Esophagus (tissue), 2 donors: ENCODE measurements around the gene ATG9A. TPM values are rescaled to one million over a fixed set of nuclear protein-coding genes. Genes with fewer than 3 reads are reported as not detected.
"Not testable (repeated sequence)": the region's sequence is repeated elsewhere in the genome, so short reads cannot be mapped to it uniquely, and the experiment has no call there.

Experiments used
- H3K27ac ChIP-seq, 2 donors: one replicate each; pipeline ENCODE4 v1.5.1; 2013; ENCODE audit warnings: low read depth in 2 of 2, mild to moderate bottlenecking in 2 of 2, inconsistent platforms in 1 of 2, low read length in 1 of 2, moderate library complexity in 1 of 2
- H3K27me3 ChIP-seq, 2 donors: one replicate each; pipeline ENCODE4 v1.6.1; 2013; ENCODE audit warnings: low read length in 2 of 2, control low read depth in 1 of 2, mild to moderate bottlenecking in 1 of 2; ENCODE audit not compliant: insufficient read depth in 2 of 2, control insufficient read depth in 1 of 2
- H3K36me3 ChIP-seq, 2 donors: one replicate each; pipeline ENCODE4 v1.6.1; 2013; ENCODE audit warnings: low read length in 1 of 2; ENCODE audit not compliant: control insufficient read depth in 2 of 2, insufficient read depth in 2 of 2
- H3K4me1 ChIP-seq, 2 donors: one replicate each; pipeline ENCODE4 v1.6.1; 2013; ENCODE audit warnings: low read length in 1 of 2; ENCODE audit not compliant: control insufficient read depth in 2 of 2, insufficient read depth in 2 of 2
- H3K4me3 ChIP-seq, 2 donors: one replicate each; pipeline ENCODE4 v1.5.1; 2013; ENCODE audit warnings: low read length in 2 of 2, mild to moderate bottlenecking in 2 of 2, low read depth in 1 of 2, moderate library complexity in 1 of 2
- H3K9me3 ChIP-seq, 2 donors: one replicate each; pipeline ENCODE4 v1.6.1; 2013; ENCODE audit warnings: mild to moderate bottlenecking in 2 of 2, low read depth in 1 of 2, low read length in 1 of 2, moderate library complexity in 1 of 2; ENCODE audit not compliant: control insufficient read depth in 2 of 2, insufficient read depth in 1 of 2
- WGBS, 2 donors: extraction: QIAGEN DNeasy Blood & Tissue Kit; methylation state at CpG; one replicate each; pipeline ENCODE4 v1.1.7; 2013; 5-methylcytosine and 5-hydroxymethylcytosine counted together
- polyA plus RNA-seq, 2 donors: library from polyadenylated mRNA; stranded (reverse); fragments of 200-250 nt; gene quantifications; one replicate each; pipeline ENCODE4 v1.2.3, GENCODE V29; 2013
- donor health status: healthy with polysubstance abuse.
- donor health status: Bipolar disorder and iron deficiency.

The ATG9A gene
- polyA plus RNA-seq, 2 donors: 20.8 to 28.4 TPM

GRCh38 chr2:219269362-219270054 is 40.1 kb upstream of the ATG9A start:
- peaks cover 0 to 10% of the 10 kb centered on the region in 2 donors for H3K4me1 ChIP-seq
- H3K9me3 ChIP-seq: no peaks in the 10 kb centered on the region
- 51 to 55% methylated on average over 8 of the region's 8 CpGs for WGBS, 2 donors
- no peak overlapping the region for H3K4me3 ChIP-seq
- no peaks in the 10 kb centered on the region for H3K36me3 ChIP-seq
- no peak overlapping the region for H3K27ac ChIP-seq
- no peaks in the 10 kb centered on the region for H3K27me3 ChIP-seq

DNA sequence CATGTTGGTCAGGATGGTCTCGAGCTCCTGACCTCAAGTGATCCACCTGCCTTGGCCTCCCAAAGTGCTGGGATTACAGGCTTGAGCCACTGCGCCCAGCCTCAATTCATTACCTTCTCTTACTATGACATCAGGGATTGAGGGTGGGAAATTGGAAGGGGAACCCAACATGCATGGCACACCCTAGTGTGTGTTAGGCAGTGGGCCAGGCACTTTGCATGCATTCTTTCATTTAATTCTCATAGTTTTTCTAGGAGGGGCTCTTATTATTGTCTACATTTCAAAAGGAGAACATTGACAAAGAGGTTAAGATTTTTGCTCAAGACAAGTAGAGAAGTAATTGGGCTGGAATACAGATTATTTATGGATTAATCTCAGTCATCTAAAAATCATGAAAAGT is 38.9 kb upstream of the ATG9A start:
- no peaks in the 10 kb centered on the region for H3K27me3 ChIP-seq
- no peak overlapping the region for H3K27ac ChIP-seq
- peaks cover 0 to 2% of the 10 kb centered on the region in 2 donors for H3K4me1 ChIP-seq
- WGBS, 2 donors: 80 to 91% methylated on average over 2 of the region's 2 CpGs
- no peaks in the 10 kb centered on the region for H3K36me3 ChIP-seq
- no peaks in the 10 kb centered on the region for H3K9me3 ChIP-seq
- H3K4me3 ChIP-seq: no peak overlapping the region

DNA sequence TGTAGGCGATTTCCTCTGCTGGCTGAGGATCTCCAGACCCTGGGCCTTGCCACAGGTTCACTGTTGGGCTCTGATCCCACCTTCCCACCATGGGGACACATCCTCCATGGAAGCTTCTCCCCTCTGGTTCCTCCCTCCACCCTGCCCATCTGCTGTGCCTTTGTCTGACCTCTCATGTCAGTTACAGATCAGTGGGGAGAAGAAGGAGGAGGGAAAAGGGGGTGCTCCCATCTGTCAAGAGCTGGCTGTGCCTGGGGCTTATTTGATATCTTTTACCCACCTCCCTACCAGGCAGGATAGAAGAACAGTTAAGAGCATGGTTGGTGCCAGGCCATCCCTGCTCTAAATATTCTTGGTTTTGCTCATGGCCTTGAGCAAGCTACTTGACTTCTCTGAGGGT is 37.5 kb upstream of the ATG9A start:
- peaks cover 0 to 2% of the 10 kb centered on the region in 2 donors for H3K4me1 ChIP-seq
- no peak overlapping the region for H3K4me3 ChIP-seq
- no peaks in the 10 kb centered on the region for H3K27me3 ChIP-seq
- no peaks in the 10 kb centered on the region for H3K9me3 ChIP-seq
- H3K27ac ChIP-seq: no peak overlapping the region
- WGBS, 2 donors: 88 to 100% methylated on average over 1 of the region's 1 CpG
- no peaks in the 10 kb centered on the region for H3K36me3 ChIP-seq

- Histone ChIP-seq H3K27me3 (no peaks in the 10 kb centered on the region), H3K4me3 (no peak overlapping the region), H3K4me1 (peaks cover 0 to 2% of the 10 kb centered on the region in 2 donors), H3K36me3 (no peaks in the 10 kb centered on the region), H3K27ac (no peak overlapping the region), H3K9me3 (no peaks in the 10 kb centered on the region)
- WGBS, 2 donors: 62 to 72% methylated on average over 5 of the region's 5 CpGs
These were observed 36.8 kb upstream of the ATG9A start for GRCh38 chr2:219266232-219266631.

- H3K36me3 ChIP-seq: no peaks in the 10 kb centered on the region
- H3K27me3 ChIP-seq: no peaks in the 10 kb centered on the region
- WGBS, 2 donors: 63 to 71% methylated on average over 5 of the region's 5 CpGs
- H3K4me3 ChIP-seq: no peak overlapping the region
- H3K27ac ChIP-seq: no peak overlapping the region
- no peaks in the 10 kb centered on the region for H3K9me3 ChIP-seq
- H3K4me1 ChIP-seq: no peaks in the 10 kb centered on the region
These were observed 31.8 kb upstream of the ATG9A start for GRCh38 chr2:219261024-219261855.

DNA sequence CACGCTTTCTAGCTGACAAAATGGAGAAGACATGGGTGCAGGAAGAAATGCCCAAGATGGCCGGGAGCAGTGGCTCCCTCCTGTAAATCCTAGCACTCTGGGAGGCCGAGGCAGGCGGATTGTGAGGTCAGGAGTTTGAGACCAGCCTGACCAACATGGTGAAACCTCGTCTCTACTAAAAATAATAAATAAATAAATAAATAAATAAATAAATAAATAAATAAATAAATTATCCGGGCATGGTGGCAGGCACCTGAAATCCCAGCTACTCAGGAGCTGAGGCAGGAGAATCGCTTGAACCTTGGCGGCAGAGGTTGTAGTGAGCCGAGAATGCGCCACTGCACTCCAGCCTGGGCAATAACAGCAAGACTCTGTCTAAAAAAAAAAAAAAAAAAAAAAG is 29.5 kb upstream of the ATG9A start:
- H3K4me3 ChIP-seq, H3K27me3 ChIP-seq, H3K4me1 ChIP-seq, H3K27ac ChIP-seq, H3K9me3 ChIP-seq, H3K36me3 ChIP-seq: not testable (repeated sequence)
- 86 to 91% methylated on average over 10 of the region's 10 CpGs for WGBS, 2 donors

GRCh38 chr2:219254590-219255201 is 25.3 kb upstream of the ATG9A start:
- Histone ChIP-seq H3K4me1 (peaks cover 8 to 25% of the 10 kb centered on the region in 2 donors), H3K4me3 (peak overlapping the region; percentile 68 to 84), H3K36me3 (peaks cover 3 to 14% of the 10 kb centered on the region in 2 donors), H3K27me3 (no peaks in the 10 kb centered on the region), H3K9me3 (no peaks in the 10 kb centered on the region), H3K27ac (peak overlapping the region; percentile 86 to 87)
- 24% methylated on average over 12 of the region's 12 CpGs for WGBS, 2 donors

DNA sequence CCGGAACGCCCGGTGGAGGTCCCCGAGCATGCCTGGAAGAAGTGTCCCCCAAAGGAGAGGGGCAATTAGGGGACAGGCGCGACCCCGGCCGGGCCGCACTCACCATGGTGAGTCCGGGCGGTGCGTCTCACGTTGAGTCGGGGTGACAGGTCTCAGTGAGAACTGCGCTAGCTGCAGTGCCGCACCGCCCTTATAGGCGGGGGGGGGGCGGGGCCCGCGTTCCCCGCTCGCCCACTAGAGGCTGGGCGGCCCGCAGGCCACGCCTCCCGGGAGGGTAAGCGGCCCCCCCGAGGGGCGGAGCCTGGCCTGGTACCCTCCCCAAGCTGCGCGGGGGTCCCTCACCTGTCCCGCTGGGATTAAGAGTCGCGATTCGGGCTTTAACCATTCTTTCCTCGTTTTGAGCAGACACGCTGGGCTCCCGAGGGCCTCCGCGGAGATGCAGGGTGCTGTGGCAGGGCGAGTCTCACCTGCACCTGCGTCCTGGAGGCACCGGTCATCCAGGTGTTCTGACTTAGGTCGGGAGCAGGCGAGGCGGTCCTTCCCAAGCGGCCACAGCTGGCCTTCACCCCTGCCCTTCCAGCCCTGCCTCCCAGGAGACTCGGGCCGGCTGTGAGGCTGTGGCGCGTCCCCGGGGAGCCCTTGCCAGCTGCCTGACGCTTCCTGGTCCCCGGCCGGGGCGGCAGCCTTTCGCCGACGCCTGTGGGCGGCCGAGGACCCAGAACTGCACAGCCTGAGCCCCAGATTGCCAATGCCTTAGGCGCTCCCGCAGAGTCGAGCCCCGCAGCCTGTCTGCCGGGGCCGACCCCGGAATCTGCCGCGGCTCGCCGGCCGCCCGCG is 24.5 kb upstream of the ATG9A start, which contains the start of gene TUBA4A:
Gene TUBA4A, minus strand, starts transcription at position 166 of the 837 bp plus-strand sequence. Its CDS starts 60 bp downstream, at position 106.
- Histone ChIP-seq H3K4me3 (peak within 1 kb of the TSS; percentile 68 to 84), H3K36me3 (peaks cover 3 to 14% of the 10 kb centered on the region in 2 donors), H3K27ac (peak within 1 kb of the TSS; percentile 90 to 91), H3K4me1 (peaks cover 8 to 30% of the 10 kb centered on the region in 2 donors), H3K27me3 (no peaks in the 10 kb centered on the region), H3K9me3 (no peaks in the 10 kb centered on the region)
- 0 to 1% methylated on average over 74 to 76 of the region's 76 CpGs for WGBS, 2 donors
